HepG2 (cell line): Measurements from ENCODE around the gene MRPL18. TPM values are rescaled to one million over a fixed set of nuclear protein-coding genes. Genes with fewer than 3 reads are reported as not detected.
A peak's percentile ranks its signal among the peaks of the same experiment; 100 is the strongest.

Experiments used
- ESRRA ChIP-seq: sonication (generic); formaldehyde crosslinking; IDR thresholded peaks from 2 replicates; pipeline ENCODE4 v1.5.1; 2020; ENCODE audit warnings: mild to moderate bottlenecking, low read depth, missing genetic modification reagents
- FOXO4 ChIP-seq: sonication (generic); formaldehyde crosslinking; conservative IDR thresholded peaks from 2 replicates; pipeline ENCODE4 v1.8.1; 2023; ENCODE audit warnings: missing genetic modification reagents
- HNF4G ChIP-seq, 2 experiments: sonication (generic) in 1 of 2; formaldehyde crosslinking in 1 of 2; IDR thresholded peaks; 2 replicates each; pipeline versions ENCODE4 v1.4.0 to v1.6.1; 2011 to 2020; ENCODE audit warnings: borderline replicate concordance in 2 of 2, low read depth in 2 of 2, mild to moderate bottlenecking in 2 of 2, low read length in 1 of 2, missing genetic modification reagents in 1 of 2, moderate library complexity in 1 of 2
- KDM2A ChIP-seq: sonication (generic); formaldehyde crosslinking; IDR thresholded peaks from 2 replicates; pipeline ENCODE4 v1.4.0; 2020; ENCODE audit warnings: low read depth, missing genetic modification reagents, borderline replicate concordance
- KIAA2018 ChIP-seq: sonication (generic); formaldehyde crosslinking; IDR thresholded peaks from 2 replicates; pipeline ENCODE4 v1.5.0; 2020; ENCODE audit warnings: mild to moderate bottlenecking, missing genetic modification reagents, borderline replicate concordance
- MED13 ChIP-seq: sonication (generic); formaldehyde crosslinking; IDR thresholded peaks from 2 replicates; pipeline ENCODE4 v1.5.0; 2020; ENCODE audit warnings: missing genetic modification reagents
- MXD3 ChIP-seq: IDR thresholded peaks from 2 replicates; pipeline ENCODE4 v1.6.1; 2016; ENCODE audit warnings: mild to moderate bottlenecking, missing biosample characterization, missing genetic modification reagents
- NR0B2 ChIP-seq: sonication (generic); formaldehyde crosslinking; IDR thresholded peaks from 2 replicates; pipeline ENCODE4 v1.4.0; 2020; ENCODE audit warnings: mild to moderate bottlenecking, missing genetic modification reagents
- ONECUT2 ChIP-seq: sonication (generic); formaldehyde crosslinking; IDR thresholded peaks from 2 replicates; pipeline ENCODE4 v1.4.0; 2020; ENCODE audit warnings: missing genetic modification reagents
- RXRB ChIP-seq: IDR thresholded peaks from 2 replicates; pipeline ENCODE4 v1.6.1; 2016; ENCODE audit warnings: borderline replicate concordance, missing genetic modification reagents, missing compliant biosample characterization
- U2AF2 ChIP-seq: fragments of 200-400 bp; formaldehyde crosslinking; IDR thresholded peaks from 2 replicates; pipeline ENCODE4 v1.6.1; 2017; ENCODE audit warnings: low read depth, mild to moderate bottlenecking, low read length
- ZKSCAN1 ChIP-seq: fragments of 150-350 bp; IDR thresholded peaks from 2 replicates; pipeline ENCODE4 v1.6.1; 2014; ENCODE audit warnings: low read length
- ZNF337 ChIP-seq: sonication (generic); formaldehyde crosslinking; IDR thresholded peaks from 2 replicates; pipeline ENCODE4 v1.5.1; 2020; ENCODE audit warnings: missing genetic modification reagents, low read depth, mild to moderate bottlenecking, borderline replicate concordance
- ZNF350 ChIP-seq: sonication (generic); formaldehyde crosslinking; IDR thresholded peaks from 2 replicates; pipeline ENCODE4 v1.4.0; 2020; ENCODE audit warnings: mild to moderate bottlenecking, low read depth, missing genetic modification reagents, borderline replicate concordance
- ZNF496 ChIP-seq: sonication (generic); formaldehyde crosslinking; IDR thresholded peaks from 2 replicates; pipeline ENCODE4 v1.8.1; 2023; ENCODE audit warnings: mild to moderate bottlenecking, moderate library complexity, missing genetic modification reagents; ENCODE audit not compliant: insufficient replicate concordance
- ZNF652 ChIP-seq: IDR thresholded peaks from 2 replicates; pipeline ENCODE4 v1.6.1; 2016; ENCODE audit warnings: low read depth, borderline replicate concordance
- ZNF878 ChIP-seq: sonication (generic); formaldehyde crosslinking; IDR thresholded peaks from 2 replicates; pipeline ENCODE4 v1.8.1; 2023; ENCODE audit warnings: mild to moderate bottlenecking, missing genetic modification reagents, moderate library complexity
- polyA plus RNA-seq, 8 experiments: library from polyadenylated mRNA; depleted of rRNA in 3 of 8; stranded (reverse) in 7 of 8; unstranded in 1 of 8; fragments of >200 nt; fragmentation: Illumina TruSeq in 4 of 8; extraction: Trizol in 4 of 8; gene quantifications; 2 replicates each; pipeline versions ENCODE4 v1.2.1 to v1.2.3, GENCODE V29; 2011 to 2016; ENCODE audit warnings: low read depth in 4 of 8, missing spikeins in 1 of 8, mixed read lengths in 1 of 8; ENCODE audit not compliant: insufficient read depth in 1 of 8
- total RNA-seq, 5 experiments: library from RNA; depleted of rRNA; stranded (reverse); fragments of >200 nt; fragmentation: Illumina TruSeq; extraction: Trizol; gene quantifications; 2 replicates each; pipeline ENCODE4 v1.2.3, GENCODE V29; 2016; ENCODE audit warnings: low read depth in 1 of 5

MRPL18 gene
- total and polyA plus RNA-seq, 2 of the 13 experiments (the other 11 are each of a cell fraction or from before 2014, with no cell fraction given) = 85.6 to 176 TPM

GRCh38 chr6:159761873-159762680 is 28.2 kb upstream of the MRPL18 start, which contains the start of gene ACAT2 (continued):
- TF ChIP-seq U2AF2 = no peak
- TF ChIP-seq ZNF496 (CRISPR knock-in tag) = no peak
- TF ChIP-seq ESRRA (CRISPR knock-in tag) = no peak
- peak; percentile 3; the same call in 1 of the 2 replicates for TF ChIP-seq ZNF652
- peak; percentile 69; the same call in 1 of the 2 replicates for TF ChIP-seq MXD3 (CRISPR knock-in tag)
- TF ChIP-seq ZKSCAN1 = no peak
- peak; percentile 93 for TF ChIP-seq KDM2A
- peak; percentile 41; the same call in 1 of the 2 replicates for TF ChIP-seq ONECUT2 (CRISPR knock-in tag)
- TF ChIP-seq ZNF350 (CRISPR knock-in tag) = peak; percentile 89
- no peak for TF ChIP-seq FOXO4 (CRISPR knock-in tag)
- TF ChIP-seq MED13 (CRISPR knock-in tag) = peak; percentile 91
- TF ChIP-seq ZNF878 (CRISPR knock-in tag) = 0 out of 2 replicates have a peak, but pooled peaks have one; percentile 51
- TF ChIP-seq HNF4G (IDR thresholded peaks at IDR 0.05; ENCODE audit: borderline replicate concordance, low read depth, low read length) = peak; percentile 27; the same call in 1 of the 2 replicates
- peak; percentile 63; the same call in 1 of the 2 replicates for TF ChIP-seq HNF4G (CRISPR knock-in tag; IDR thresholded peaks at IDR 0.05; ENCODE audit: borderline replicate concordance, low read depth)
- peak; percentile 91; the same call in 1 of the 2 replicates for TF ChIP-seq KIAA2018 (CRISPR knock-in tag)
- TF ChIP-seq ZNF337 (CRISPR knock-in tag) = peak; percentile 95
- TF ChIP-seq NR0B2 (CRISPR knock-in tag) = peak; percentile 82
- TF ChIP-seq RXRB = peak; percentile 56
